ENCODE results near the gene RBFOX1.
"Not testable (repeated sequence)": the region's sequence is repeated elsewhere in the genome, so short reads cannot be mapped to it uniquely, and the experiment has no call there.

RBFOX1 gene

GRCh38 chr16:7443648-7444365 lies 111.2 kb downstream of the RBFOX1 start:
- no peak for DNase-seq (ENCODE audit: low read depth, low spot score)
- H3K27ac ChIP-seq, result no peak overlapping the region

- no peak for DNase-seq (ENCODE audit: low read depth, low spot score)
- H3K27ac ChIP-seq, result no peak overlapping the region
These were observed 116.7 kb downstream of the RBFOX1 start for GRCh38 chr16:7449306-7449705.

- H3K27ac ChIP-seq, result no peak overlapping the region
- no peak for DNase-seq (ENCODE audit: low read depth, low spot score)
These were observed 117.2 kb downstream of the RBFOX1 start for GRCh38 chr16:7449808-7450207.

- no peak overlapping the region for H3K27ac ChIP-seq
- no peak for DNase-seq (ENCODE audit: low read depth, low spot score)
These were observed 117.8 kb downstream of the RBFOX1 start for GRCh38 chr16:7450440-7450839.

DNA sequence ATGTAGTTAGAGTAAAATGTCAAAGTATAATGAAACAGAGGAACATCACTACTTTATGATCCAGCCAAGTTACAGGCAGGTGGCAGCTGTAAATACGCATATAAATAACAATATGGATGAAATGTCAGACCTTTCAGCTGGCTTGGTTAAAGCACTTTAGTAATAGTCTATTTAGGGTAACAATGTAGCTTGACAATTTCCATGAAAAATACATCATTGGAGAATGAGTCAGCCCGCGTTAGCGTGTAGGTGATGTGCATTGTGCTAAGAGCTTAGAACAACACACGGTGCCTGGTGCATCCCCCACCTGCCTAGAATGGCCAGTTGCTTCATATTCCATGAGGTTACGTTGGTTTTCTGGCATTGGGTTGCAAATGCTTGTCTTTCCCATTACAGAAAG lies 119.4 kb downstream of the RBFOX1 start:
- DNase-seq (ENCODE audit: low read depth, low spot score), result no peak
- no peak overlapping the region for H3K27ac ChIP-seq

GRCh38 chr16:7456211-7456610 lies 123.6 kb downstream of the RBFOX1 start:
- DNase-seq (ENCODE audit: low read depth, low spot score), result no peak
- H3K27ac ChIP-seq, result no peak overlapping the region

- H3K27ac ChIP-seq, result no peak overlapping the region
- no peak for DNase-seq (ENCODE audit: low read depth, low spot score)
These were observed 125.5 kb downstream of the RBFOX1 start for GRCh38 chr16:7458144-7458543.

DNA sequence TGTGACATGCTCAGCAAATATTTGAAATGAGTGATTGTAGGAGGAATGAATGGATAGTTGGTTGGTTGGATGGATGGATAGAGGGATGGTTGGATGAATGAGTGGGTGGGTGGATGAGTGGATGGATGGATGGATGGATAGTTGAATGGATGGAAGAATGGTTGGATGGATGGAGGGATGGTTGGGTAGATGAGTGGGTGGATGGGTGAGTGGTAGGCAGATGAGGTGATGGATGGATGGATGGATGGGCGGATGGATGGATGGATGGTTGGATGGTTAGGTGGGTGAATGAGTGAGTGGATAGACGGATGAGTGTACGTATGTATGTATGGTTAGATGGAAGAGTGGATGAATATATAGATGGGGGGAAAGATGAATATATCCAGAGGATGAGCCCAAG lies 137.7 kb downstream of the RBFOX1 start:
- H3K27ac ChIP-seq, result no peak overlapping the region
- DNase-seq (ENCODE audit: low read depth, low spot score), result no peak

GRCh38 chr16:7471268-7471667 lies 138.6 kb downstream of the RBFOX1 start:
- H3K27ac ChIP-seq, result no peak overlapping the region
- no peak for DNase-seq (ENCODE audit: low read depth, low spot score)

- no peak for DNase-seq (ENCODE audit: low read depth, low spot score)
- H3K27ac ChIP-seq, result no peak overlapping the region
These were observed 149.4 kb downstream of the RBFOX1 start for GRCh38 chr16:7482032-7482431.

DNA sequence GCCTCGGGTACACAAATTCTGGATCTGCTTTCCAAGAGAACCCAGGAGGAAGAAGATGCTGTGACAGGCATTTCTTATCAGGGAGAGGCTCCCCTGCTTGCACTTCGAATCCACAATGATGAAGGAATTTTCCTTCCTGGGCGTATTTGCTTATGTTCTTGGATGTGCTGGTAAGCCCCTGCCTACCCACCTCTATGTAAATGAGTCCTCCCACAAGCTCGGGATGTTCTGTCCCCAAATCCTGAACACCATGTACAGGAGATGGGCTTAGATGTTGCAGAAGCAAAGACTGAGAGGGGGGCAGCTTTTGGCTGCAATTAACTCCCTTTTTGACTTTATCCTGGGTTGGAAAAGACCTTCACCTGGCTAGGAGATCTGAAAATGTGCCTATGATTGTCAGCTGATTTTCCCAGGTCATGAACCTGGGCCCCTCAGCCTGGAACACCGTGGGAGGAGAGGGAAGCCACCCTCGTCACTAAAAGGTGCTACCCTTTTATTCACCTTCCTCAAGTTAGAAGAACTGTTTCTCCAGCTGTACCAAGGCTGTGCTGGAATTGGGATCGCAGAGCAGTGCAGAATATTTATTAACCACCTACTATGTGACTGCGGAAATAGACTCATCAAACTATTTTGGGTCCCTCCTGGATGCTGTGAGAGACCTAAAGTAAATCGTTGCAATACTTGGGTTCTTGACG lies 150.1 kb downstream of the RBFOX1 start:
- H3K27ac ChIP-seq, result no peak overlapping the region
- DNase-seq (ENCODE audit: low read depth, low spot score), result no peak

DNA sequence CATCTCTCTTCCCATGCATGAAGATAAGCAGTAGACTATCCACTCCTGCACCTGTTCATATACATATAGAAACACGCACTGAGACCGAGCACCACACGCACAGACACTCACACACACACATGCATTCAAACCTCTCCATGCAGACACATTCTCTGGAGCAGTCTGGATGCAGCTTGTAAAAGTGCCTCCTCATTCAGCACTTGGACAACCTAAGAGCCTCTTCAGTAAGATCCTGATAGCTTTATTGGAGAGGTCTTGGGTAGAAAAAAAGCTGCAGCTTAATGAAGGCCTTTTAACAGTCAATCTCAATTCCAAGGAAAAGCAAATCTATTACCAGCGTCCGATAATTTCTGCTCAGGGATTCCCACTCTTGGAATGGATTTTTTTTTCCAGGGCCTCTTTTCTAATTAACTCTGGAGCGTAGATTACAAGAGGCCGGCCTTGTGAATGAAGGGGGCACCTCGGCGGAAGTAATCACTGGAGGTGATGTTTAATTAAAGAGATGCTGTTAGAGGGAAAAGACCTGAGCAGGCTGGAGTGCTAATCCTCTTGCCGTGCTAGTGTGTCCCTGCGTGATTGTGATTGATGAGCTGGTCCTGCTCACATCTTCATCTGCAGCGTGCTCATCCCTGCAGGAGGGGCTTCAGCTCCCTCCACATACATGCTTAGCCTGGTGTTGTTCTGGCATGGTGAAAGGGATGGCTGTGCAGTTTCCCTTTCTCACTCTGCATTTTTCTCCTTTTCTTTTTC lies 155.1 kb downstream of the RBFOX1 start:
- no peak for DNase-seq (ENCODE audit: low read depth, low spot score)
- H3K27ac ChIP-seq, result no peak overlapping the region

GRCh38 chr16:7492122-7492521 lies 159.5 kb downstream of the RBFOX1 start:
- H3K27ac ChIP-seq, result no peak overlapping the region
- DNase-seq (ENCODE audit: low read depth, low spot score), result no peak

DNA sequence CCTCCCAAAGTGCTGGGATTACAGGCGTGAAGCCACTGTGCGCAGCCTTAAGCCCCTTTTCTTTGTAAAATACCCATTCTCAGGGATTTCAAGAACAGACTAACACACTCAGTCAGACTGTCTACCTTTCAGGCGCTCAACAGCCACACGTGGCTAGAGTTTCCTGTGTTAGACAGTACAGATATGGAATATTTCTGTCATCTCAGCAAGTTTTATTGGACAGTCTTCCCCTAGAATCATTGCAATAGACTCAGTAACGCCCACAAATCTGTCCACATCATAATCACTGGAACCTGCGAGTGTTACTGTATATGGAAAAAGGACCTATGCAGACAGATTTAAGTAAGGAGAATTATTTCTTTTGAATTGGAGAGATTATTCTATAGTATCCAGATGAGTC lies 160.5 kb downstream of the RBFOX1 start:
- DNase-seq (ENCODE audit: low read depth, low spot score), result no peak

GRCh38 chr16:7497691-7498090 lies 165.0 kb downstream of the RBFOX1 start:
- no peak for DNase-seq (ENCODE audit: low read depth, low spot score)
- no peak overlapping the region for H3K27ac ChIP-seq

More for the DNA sequence above, 160.5 kb downstream of the RBFOX1 start:
- no peak overlapping the region for H3K27ac ChIP-seq

- no peak for DNase-seq (ENCODE audit: low read depth, low spot score)
- no peak overlapping the region for H3K27ac ChIP-seq
These were observed 169.2 kb downstream of the RBFOX1 start for GRCh38 chr16:7501868-7502267.

DNA sequence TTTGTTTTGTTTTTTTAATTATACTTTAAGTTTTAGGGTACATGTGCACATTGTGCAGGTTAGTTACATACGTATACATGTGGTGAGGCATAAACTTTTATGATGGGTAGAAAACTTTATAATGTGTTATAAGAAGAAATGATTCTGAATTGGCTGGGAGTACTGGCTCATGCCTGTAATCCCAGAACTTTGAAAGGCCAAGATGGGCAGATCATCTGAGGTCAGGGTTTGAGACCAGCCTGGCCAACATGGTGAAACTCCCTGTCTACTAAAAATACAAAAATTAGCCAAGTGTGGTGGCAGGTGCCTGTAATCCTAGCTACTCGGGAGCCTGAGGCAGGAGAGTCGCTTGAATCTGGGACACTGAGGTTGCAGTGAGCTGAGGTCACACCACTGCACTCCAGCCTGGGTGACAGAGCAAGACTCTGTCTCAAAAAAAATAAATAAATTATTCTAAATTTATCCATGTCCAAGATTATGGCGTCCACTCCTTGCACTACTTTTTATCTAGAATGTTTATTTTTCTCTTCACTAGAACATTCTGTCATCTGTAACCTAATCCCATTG lies 170.0 kb downstream of the RBFOX1 start:
- not testable (repeated sequence) for H3K27ac ChIP-seq

GRCh38 chr16:7503666-7504065 lies 171.0 kb downstream of the RBFOX1 start:
- no peak overlapping the region for H3K27ac ChIP-seq
- DNase-seq (ENCODE audit: low read depth, low spot score), result no peak

More for the DNA sequence above, 170.0 kb downstream of the RBFOX1 start:
- DNase-seq (ENCODE audit: low read depth, low spot score), result not testable (repeated sequence)

GRCh38 chr16:7504844-7505243 lies 172.2 kb downstream of the RBFOX1 start:
- H3K27ac ChIP-seq, result no peak overlapping the region
- DNase-seq (ENCODE audit: low read depth, low spot score), result no peak

DNA sequence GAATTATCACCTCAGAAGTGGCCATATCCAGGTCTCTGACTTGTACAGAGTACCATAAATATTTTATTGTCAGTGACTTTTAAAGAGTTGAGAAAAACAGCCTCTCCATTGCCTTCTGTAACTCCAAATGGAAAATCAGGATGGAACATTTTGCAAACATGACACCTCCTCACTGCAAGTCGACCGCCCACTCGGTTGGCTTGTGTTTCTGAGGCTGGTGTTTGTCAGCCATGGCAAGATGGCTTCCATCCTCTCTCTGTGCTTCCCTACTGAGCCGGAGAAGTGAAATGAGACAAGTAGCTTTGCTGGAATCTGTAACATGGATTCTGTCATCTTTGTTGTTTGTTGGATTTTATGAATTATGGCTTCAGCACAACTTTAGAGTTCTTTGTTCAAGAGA lies 172.8 kb downstream of the RBFOX1 start:
- DNase-seq (ENCODE audit: low read depth, low spot score), result no peak

DNA sequence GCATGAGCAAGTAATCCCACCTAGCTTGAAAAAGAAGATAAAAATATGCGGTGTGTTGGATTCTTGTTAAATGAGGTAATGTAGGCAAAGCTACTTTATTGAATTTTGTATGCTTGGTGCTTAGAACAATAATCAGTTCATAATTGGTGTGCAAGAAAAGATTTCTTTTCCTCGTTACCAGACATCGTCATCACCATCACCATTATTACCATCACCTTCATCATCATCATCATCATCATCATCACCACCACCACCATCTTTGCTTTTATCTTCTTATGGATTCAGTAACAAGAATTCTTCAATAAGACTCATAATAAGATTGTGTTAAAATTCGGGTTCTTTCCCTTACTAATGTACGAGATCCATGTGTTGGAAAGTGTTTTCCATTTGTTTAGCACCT lies 173.7 kb downstream of the RBFOX1 start:
- H3K27ac ChIP-seq, result no peak overlapping the region
- DNase-seq (ENCODE audit: low read depth, low spot score), result no peak

More for the DNA sequence above, 172.8 kb downstream of the RBFOX1 start:
- no peak overlapping the region for H3K27ac ChIP-seq

Measured in epithelial cell of prostate (primary cell).